GM11168 (cell line): ENCODE results near the gene GLB1L2.

Experiments
- in situ Hi-C: fragments of 300-500 bp; cut with MboI; formaldehyde crosslinking; loops from one replicate; pipeline ENCODE4 v1.12.0; 2022; ENCODE audit warnings: low sequenced_read_pairs; ENCODE audit not compliant: unreplicated experiment

GLB1L2 gene

DNA sequence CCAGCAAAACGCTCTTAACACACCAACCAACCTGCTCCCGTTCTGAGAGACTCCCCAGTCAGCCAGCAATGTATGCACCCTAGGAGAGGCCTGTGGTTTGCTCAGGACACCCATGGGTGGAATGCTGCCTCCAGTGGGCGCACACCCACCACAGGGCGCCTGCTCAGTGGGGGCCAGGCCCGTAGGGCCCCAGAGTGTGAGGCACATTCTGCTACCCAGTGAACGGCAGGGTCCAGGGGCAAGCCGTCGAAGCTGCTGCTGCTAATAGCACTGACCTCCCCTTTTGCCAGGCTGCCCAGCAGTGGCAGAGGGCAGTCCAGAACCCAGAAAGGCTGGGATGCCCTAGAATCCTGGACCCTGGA lies 67.5 kb downstream of the GLB1L2 start:
- in situ Hi-C loops = no loop called here

DNA sequence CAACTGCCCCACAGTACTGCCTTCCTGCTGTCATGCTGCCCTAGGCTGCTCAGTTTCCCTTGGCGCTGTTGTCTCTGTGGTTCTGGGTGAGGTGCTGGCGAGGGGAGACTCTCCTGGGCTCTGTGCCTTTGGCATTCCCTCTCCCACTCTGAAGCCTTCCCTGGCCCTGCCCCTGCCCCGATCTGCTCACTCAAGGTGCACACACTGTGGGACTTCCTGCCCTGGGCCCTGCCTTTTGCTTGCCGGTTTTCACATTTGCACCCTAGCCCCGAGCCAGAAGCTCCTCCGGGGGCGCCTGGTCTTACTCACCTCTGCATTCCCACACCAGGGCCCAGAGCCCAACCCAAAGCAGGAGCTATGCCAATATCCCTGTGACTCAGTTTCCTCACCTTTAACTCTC lies 68.2 kb downstream of the GLB1L2 start:
- in situ Hi-C loops = no loop called here

DNA sequence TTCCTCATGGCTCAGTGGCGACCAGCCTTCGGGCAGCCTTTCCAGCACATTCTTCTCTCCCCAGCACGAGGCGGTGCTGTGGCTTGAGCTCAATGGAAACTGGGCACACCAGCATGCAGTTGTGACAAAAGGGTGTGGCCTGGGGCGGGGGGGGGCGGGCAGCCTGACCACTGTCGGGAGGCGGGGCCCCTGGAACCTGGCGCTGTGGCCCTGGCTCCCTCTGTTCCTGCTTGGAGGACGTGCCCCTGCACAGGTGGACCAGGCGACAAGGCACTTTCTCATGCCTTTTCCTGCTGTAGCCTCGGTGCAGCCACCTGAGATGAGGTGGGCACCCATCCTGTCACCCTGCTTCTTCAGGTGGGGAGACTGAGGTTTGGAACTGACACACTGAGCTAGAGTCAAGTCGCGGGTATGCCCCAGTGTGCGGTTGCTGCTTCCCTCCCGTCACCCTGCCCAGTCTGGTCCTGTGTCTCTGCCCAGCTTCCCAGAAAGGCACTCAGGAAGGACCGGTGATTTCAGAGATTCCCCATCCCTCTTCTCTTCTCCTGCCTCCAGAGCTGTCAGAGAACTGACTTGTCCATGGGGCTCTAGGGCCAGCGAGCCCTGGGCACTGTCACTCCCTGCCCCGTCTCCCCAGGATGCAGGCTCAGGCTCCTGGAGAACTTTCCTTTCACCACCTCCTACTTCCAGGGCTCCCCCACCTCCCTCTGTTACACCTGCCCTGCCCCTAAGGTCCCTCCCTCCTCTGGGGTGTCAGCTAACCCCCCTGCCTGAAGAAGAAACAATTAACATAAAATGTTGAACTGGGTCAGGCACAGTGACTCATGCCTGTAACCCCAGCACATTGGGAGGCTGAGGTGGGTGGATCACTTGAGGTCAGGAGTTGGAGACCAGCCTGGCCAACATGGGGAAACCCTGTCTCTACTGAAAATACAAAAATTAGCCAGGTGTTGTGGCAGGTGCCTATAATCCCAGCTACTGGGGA lies 70.3 kb downstream of the GLB1L2 start:
- in situ Hi-C loops = no loop called here

DNA sequence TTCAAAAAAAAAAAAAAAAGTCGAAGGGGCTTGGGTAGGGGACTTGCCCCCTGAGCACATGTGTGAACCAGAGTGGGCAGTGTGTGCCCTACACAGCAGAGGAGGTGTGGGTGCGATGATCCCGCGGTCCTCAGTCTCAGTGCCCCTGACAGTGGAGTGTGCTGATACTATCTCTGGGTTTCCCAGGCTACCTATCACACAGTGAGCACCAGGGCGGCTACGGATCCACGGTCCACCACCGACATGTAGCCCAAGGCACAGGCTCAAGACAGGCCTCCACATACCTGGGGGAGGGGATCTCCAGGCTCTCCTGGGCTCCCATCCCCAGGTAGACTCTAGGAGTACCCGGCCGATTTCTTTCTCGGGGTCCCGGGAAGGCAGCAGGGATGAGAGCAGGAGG lies 71.1 kb downstream of the GLB1L2 start:
- in situ Hi-C loops = no loop called here

GRCh38 chr11:134404575-134405341 lies 73.0 kb downstream of the GLB1L2 start:
- in situ Hi-C loops = no loop called here

DNA sequence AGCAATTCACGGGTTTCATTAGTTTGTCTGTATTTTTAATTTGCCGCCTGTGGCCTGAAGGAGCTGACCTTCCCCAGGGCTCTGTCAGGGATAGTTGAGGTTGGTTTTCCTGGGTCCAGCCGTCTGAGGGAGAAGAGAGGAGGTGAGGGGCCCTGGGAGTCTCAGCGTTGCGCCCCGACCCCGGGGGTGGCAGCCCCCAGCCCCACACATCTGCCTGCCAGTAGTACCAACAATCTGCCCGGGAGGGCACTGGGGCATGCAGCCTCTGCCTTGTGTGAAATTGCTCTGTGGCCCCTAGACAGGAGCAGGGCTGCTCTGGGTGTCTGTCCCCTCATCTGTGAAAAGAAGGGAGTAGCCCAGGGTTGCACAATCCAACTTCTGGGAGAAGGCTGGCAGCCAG lies 73.6 kb downstream of the GLB1L2 start:
- in situ Hi-C loops = no loop called here

GRCh38 chr11:134405841-134406240 lies 74.1 kb downstream of the GLB1L2 start:
- in situ Hi-C loops = no loop called here

GRCh38 chr11:134406264-134407185 lies 74.7 kb downstream of the GLB1L2 start:
- in situ Hi-C loops = no loop called here

DNA sequence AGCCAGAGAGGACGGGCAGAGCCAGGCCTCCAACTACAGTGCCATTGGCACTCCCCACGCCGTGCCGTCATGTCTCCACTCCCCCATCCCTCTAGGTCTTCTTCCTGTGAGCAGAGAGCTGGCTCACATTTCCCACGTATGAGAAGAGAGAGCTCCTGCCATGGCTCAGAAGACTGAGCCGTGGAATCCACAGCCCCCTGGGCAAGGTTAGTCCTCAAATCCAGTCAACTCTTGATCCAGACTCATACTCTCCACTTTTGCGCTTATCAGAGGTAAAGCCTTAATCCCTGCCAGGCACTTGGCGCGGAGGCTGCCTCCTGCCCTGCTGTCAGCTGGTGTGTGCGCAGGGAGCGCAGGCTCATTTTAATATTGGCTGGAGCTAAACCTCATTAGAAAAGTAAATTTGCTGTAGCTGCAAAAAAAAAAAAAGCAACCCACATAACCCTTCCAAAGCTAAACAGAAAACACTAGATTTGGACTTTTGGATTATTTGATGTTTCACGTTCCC lies 75.6 kb downstream of the GLB1L2 start:
- in situ Hi-C loops = no loop called here

DNA sequence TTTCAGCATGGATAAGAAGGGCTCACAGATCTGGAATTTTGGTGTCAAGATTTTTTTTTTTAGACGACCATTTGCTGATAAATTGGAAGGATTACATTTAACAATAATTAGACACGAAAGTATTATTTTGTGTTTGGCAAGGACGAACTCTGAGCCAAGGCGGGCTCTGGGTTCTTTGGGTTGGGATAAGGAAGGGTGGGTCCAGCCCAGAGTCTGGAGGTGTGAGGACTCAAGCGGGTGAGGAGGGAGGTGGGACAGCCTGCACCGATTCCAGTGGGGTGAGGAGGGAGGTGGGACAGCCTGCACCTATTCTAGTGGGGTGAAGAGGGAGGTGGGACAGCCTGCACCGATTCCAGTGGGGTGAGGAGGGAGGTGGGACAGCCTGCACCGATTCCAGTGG lies 76.1 kb downstream of the GLB1L2 start:
- in situ Hi-C loops = no loop called here

DNA sequence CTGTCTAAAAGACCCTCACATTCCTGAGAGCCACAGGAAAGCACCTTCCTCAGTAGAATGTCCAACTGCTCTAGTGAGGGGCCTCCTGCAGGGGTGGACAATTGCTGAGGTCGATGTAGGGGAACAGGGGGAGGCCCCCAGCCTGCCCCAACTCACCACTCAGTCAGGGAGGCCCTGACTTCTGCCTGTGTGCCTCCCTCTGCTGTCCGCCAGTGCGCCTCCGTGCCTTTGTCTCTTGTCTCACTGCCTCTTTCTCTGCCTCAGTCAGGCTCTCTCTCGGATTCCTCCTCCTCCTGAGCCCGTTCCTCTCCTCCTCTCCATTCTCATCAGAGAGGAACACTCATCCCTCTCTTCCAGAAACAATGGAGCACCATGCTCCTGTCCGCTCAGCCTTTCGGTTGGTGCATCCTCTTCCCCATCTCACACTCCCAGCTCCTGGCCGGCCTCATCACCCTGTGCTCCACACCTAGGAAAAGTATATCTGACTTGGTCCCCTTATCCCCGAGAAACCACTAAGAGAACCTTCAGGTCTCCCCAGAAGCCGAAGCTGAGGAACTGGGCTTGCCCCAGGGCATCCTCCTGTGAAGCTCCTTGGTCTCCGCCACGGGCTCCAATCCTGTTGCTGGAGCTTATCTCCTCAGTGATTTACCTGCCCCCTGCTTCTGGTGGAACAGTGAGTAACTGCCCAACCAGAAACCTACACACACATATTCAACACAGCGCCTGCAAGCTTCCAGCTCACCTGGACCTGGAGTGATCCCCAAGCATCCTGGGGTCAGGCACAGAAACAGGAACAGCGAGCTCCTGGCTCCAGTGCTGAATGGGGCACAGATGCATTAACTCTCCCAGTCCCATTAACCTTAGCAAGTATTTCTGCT lies 78.0 kb downstream of the GLB1L2 start:
- in situ Hi-C loops = no loop called here

GRCh38 chr11:134410766-134411165 lies 79.0 kb downstream of the GLB1L2 start:
- in situ Hi-C loops = no loop called here

DNA sequence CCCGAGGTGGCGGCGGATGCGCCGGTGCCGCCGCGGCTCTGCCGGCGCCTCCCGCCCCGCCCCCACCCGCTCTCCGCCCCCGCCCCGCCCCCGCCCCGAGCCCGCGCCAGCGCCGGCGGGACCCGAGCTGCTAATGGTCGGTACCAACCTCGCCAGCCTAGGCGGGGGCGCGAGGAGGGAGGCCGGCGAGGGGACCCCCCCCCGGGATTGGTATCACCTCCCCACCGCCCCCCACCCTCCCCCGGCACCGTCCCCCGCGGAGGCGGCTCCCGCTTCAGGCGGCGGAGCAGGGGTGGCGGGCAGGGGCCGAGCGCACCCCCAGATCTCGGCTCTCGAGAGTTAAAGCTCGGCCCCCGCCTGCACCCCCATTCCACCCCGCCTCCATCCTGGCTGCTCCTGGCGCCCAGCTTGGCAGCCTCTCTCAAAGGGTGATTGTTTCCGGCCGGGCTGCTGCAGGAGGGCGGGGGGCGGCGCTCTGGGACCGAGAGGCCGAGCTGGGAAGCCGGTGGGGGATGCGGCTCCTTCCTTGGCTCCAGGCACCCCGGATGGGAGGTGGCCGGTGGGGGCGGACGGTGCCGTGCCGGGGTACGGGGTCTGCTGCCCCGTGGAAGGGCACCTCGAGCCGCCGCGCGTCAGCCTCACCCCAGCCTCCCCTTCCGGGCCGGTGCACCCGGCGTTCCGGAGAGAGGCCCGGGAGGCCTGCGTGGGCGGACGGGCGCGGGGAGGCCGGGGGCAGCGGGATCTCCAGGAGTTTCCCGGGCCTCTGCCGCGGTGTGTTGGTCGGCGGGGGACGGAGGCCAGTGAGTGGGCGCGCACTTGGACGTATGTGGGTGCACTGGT lies 80.6 kb downstream of the GLB1L2 start, which contains the start of gene B3GAT1:
Gene B3GAT1, minus strand, starts transcription at position 40 of the 840 bp plus-strand sequence. CDS start 24,583 bp downstream, outside the sequence.
- in situ Hi-C loops = no loop called here

GRCh38 chr11:134413043-134413825 lies 81.4 kb downstream of the GLB1L2 start:
- in situ Hi-C loops = no loop called here

GRCh38 chr11:134413826-134414731 lies 82.3 kb downstream of the GLB1L2 start:
- in situ Hi-C loops = no loop called here
